H9 (cell line): ENCODE results near the gene BPIFB2. TPM values are rescaled to one million over a fixed set of nuclear protein-coding genes. Genes with fewer than 3 reads are reported as not detected.

Source experiments
- DNase-seq: peaks from one replicate; pipeline ENCODE4 v3.0.0-alpha.2; 2017
- H2AFZ ChIP-seq: one replicate; pipeline ENCODE4 v1.6.1; 2013; ENCODE audit warnings: mild to moderate bottlenecking, low read length, control low read depth, moderate library complexity
- H2AK5ac ChIP-seq: 2 replicates; pipeline ENCODE4 v1.6.1; 2013; ENCODE audit warnings: low read length, control low read depth, mixed read lengths; ENCODE audit not compliant: insufficient read length
- H2BK120ac ChIP-seq: one replicate; pipeline ENCODE4 v1.6.1; 2013; ENCODE audit warnings: low read depth, mild to moderate bottlenecking, low read length, control low read depth, inconsistent platforms; ENCODE audit not compliant: poor library complexity, severe bottlenecking
- H2BK12ac ChIP-seq: 2 replicates; pipeline ENCODE4 v1.6.1; 2013; ENCODE audit warnings: low read length, control low read depth, mixed read lengths, low read depth; ENCODE audit not compliant: insufficient read length
- H2BK15ac ChIP-seq: 2 replicates; pipeline ENCODE4 v1.6.1; 2013; ENCODE audit warnings: low read depth, low read length, control low read depth
- H2BK20ac ChIP-seq: one replicate; pipeline ENCODE4 v1.6.1; 2013; ENCODE audit warnings: low read depth, mild to moderate bottlenecking, low read length, control low read depth, inconsistent platforms; ENCODE audit not compliant: poor library complexity, severe bottlenecking
- H2BK5ac ChIP-seq: 2 replicates; pipeline ENCODE4 v1.6.1; 2013; ENCODE audit warnings: low read length, control low read depth, mixed read lengths; ENCODE audit not compliant: insufficient read length
- H3K14ac ChIP-seq: 2 replicates; pipeline ENCODE4 v1.6.1; 2013; ENCODE audit warnings: low read length, control low read depth; ENCODE audit not compliant: insufficient read depth
- H3K18ac ChIP-seq: 2 replicates; pipeline ENCODE4 v1.6.1; 2013; ENCODE audit warnings: low read depth, mild to moderate bottlenecking, mixed read lengths, low read length, control low read depth; ENCODE audit not compliant: insufficient read length
- H3K23ac ChIP-seq: 2 replicates; pipeline ENCODE4 v1.6.1; 2013; ENCODE audit warnings: low read length, control low read depth, mixed read lengths, low read depth; ENCODE audit not compliant: insufficient read length
- H3K23me2 ChIP-seq: 2 replicates; pipeline ENCODE4 v1.6.1; 2013; ENCODE audit warnings: low read depth, mild to moderate bottlenecking, mixed read lengths, low read length, control low read depth; ENCODE audit not compliant: insufficient read length, poor library complexity, severe bottlenecking
- H3K27ac ChIP-seq: 2 replicates; pipeline ENCODE4 v1.5.1; 2013; ENCODE audit warnings: low read length, control low read depth, mixed read lengths, low read depth; ENCODE audit not compliant: insufficient read length
- H3K27me3 ChIP-seq: 2 replicates; pipeline ENCODE4 v1.6.1; 2013; ENCODE audit warnings: low read length, control low read depth, inconsistent platforms; ENCODE audit not compliant: insufficient read depth
- H3K4ac ChIP-seq: 2 replicates; pipeline ENCODE4 v1.6.1; 2013; ENCODE audit warnings: low read depth, mild to moderate bottlenecking, control low read depth, inconsistent platforms, low read length, moderate library complexity
- H3K4me1 ChIP-seq: 2 replicates; pipeline ENCODE4 v1.6.1; 2013; ENCODE audit warnings: low read length, control low read depth, inconsistent platforms; ENCODE audit not compliant: insufficient read depth
- H3K4me2 ChIP-seq: 2 replicates; pipeline ENCODE4 v1.6.1; 2013; ENCODE audit warnings: low read length, control low read depth, mixed read lengths; ENCODE audit not compliant: insufficient read length, insufficient read depth
- H3K56ac ChIP-seq: 2 replicates; pipeline ENCODE4 v1.6.1; 2013; ENCODE audit warnings: low read depth, mild to moderate bottlenecking, mixed read lengths, low read length, control low read depth; ENCODE audit not compliant: insufficient read length
- H3K79me1 ChIP-seq: 2 replicates; pipeline ENCODE4 v1.6.1; 2013; ENCODE audit warnings: low read depth, mild to moderate bottlenecking, moderate library complexity, low read length, control low read depth, inconsistent platforms; ENCODE audit not compliant: insufficient read depth, poor library complexity, severe bottlenecking
- H3K79me2 ChIP-seq: 2 replicates; pipeline ENCODE4 v1.6.1; 2013; ENCODE audit warnings: low read length, control low read depth, inconsistent platforms; ENCODE audit not compliant: insufficient read depth
- H3K9ac ChIP-seq: 2 replicates; pipeline ENCODE4 v1.6.1; 2013; ENCODE audit warnings: low read length, control low read depth, mixed read lengths; ENCODE audit not compliant: insufficient read length; ENCODE audit errors: extremely low read depth
- H3K9me3 ChIP-seq: one replicate; pipeline ENCODE4 v1.6.1; 2013; ENCODE audit warnings: low read depth, low read length, inconsistent platforms; ENCODE audit not compliant: control insufficient read depth
- H3T11ph ChIP-seq: one replicate; pipeline ENCODE4 v1.6.1; 2013; ENCODE audit warnings: mild to moderate bottlenecking, low read length, control low read depth, inconsistent platforms
- H4K20me1 ChIP-seq: one replicate; pipeline ENCODE4 v1.6.1; 2013; ENCODE audit not compliant: control insufficient read depth, insufficient read length, insufficient read depth
- H4K5ac ChIP-seq: 2 replicates; pipeline ENCODE4 v1.6.1; 2013; ENCODE audit warnings: low read depth, mild to moderate bottlenecking, mixed read lengths, low read length, control low read depth; ENCODE audit not compliant: insufficient read length
- H4K8ac ChIP-seq: replicated peaks from 2 replicates; pipeline ENCODE4 v1.6.1; 2013; ENCODE audit warnings: low read length, control low read depth, mixed read lengths, low read depth; ENCODE audit not compliant: insufficient read length
- H4K91ac ChIP-seq: 2 replicates; pipeline ENCODE4 v1.6.1; 2013; ENCODE audit warnings: low read depth, mild to moderate bottlenecking, moderate library complexity, mixed read lengths, low read length, control low read depth; ENCODE audit not compliant: insufficient read length
- H3K27ac Mint-ChIP-seq, 3 experiments: 2 replicates in 2 of 3; 3 replicates in 1 of 3; pipeline ENCODE4 v1.8.0; 2020 to 2021; ENCODE audit warnings: mixed read lengths in 3 of 3, mild to moderate bottlenecking in 1 of 3, moderate library complexity in 1 of 3
- H3K27me3 Mint-ChIP-seq: 2 replicates; pipeline ENCODE4 v1.8.0; 2021; ENCODE audit warnings: low read depth, mild to moderate bottlenecking, moderate library complexity, mixed read lengths
- H3K36me3 Mint-ChIP-seq, 3 experiments: 2 replicates in 2 of 3; 3 replicates in 1 of 3; pipeline ENCODE4 v1.8.0; 2020 to 2021; ENCODE audit warnings: low read depth in 3 of 3, mixed read lengths in 3 of 3; ENCODE audit not compliant: insufficient read depth in 1 of 3
- H3K4me1 Mint-ChIP-seq, 2 experiments: 2 replicates each; pipeline ENCODE4 v1.8.0; 2020; ENCODE audit warnings: mixed read lengths in 2 of 2
- H3K4me3 Mint-ChIP-seq, 2 experiments: 2 replicates in 1 of 2; 3 replicates in 1 of 2; pipeline ENCODE4 v1.8.0; 2020 to 2021; ENCODE audit warnings: mild to moderate bottlenecking in 2 of 2, mixed read lengths in 2 of 2, moderate library complexity in 1 of 2
- H3K9me3 Mint-ChIP-seq, 2 experiments: 2 replicates in 1 of 2; 3 replicates in 1 of 2; pipeline ENCODE4 v1.8.0; 2020; ENCODE audit warnings: mild to moderate bottlenecking in 2 of 2, mixed read lengths in 2 of 2, moderate library complexity in 1 of 2
- WGBS: extraction: QIAGEN DNeasy Blood & Tissue Kit; methylation state at CpG from one replicate; pipeline ENCODE4 v1.1.7; 2013; ENCODE audit warnings: missing lambda C conversion rate, low lambda C conversion rate, mixed read lengths; ENCODE audit not compliant: insufficient read length; ENCODE audit errors: extremely low coverage; 5-methylcytosine and 5-hydroxymethylcytosine counted together
- long read RNA-seq: library from polyadenylated mRNA; unstranded; transcript quantifications from one replicate; pipeline ENCODE4 v2.0.0, GENCODE V29; 2020
- total RNA-seq: library from RNA; stranded (reverse); gene quantifications from 2 replicates; pipeline ENCODE4 v1.2.1, GENCODE V29; 2021
- TF ChIP-seq, protein P1 (sequence below): fragments of 200-600 bp; sonication (generic); conservative IDR thresholded peaks from 3 replicates; pipeline ENCODE4 v1.8.0; 2021; ENCODE audit warnings: antibody characterized with exemption, mild to moderate bottlenecking

BPIFB2 gene
- total RNA-seq: not detected in 2 replicates
- long read RNA-seq: 0 reads

GRCh38 chr20:33007376-33008335, at the start of gene BPIFB2:
TSS of gene BPIFB2 (plus strand) at chr20:33007704. CDS start at chr20:33008575, 871 bp downstream.
- no peak within 1 kb of the TSS for H2BK20ac ChIP-seq
- H3K9ac ChIP-seq: no peak within 1 kb of the TSS
- H3K4me2 ChIP-seq: no peak within 1 kb of the TSS
- H3K14ac ChIP-seq: no peak within 1 kb of the TSS
- Mint-ChIP-seq H3K4me3 (no peak within 1 kb of the TSS), H3K4me1 (no peaks in the 10 kb centered on the region), H3K27ac (no peak within 1 kb of the TSS; a peak in 1 of 7 replicates), H3K36me3 (peaks cover 0 to 4% (median 0%) of the 10 kb centered on the region in 3 experiments; a peak in 3 of 7 replicates), H3K27me3 (peaks cover 2% of the 10 kb centered on the region), H3K9me3 (peaks cover 5% of the 10 kb centered on the region in 2 experiments; a peak in 3 of 5 replicates)
- H2BK12ac ChIP-seq: no peak within 1 kb of the TSS
- H3K9me3 ChIP-seq: no peaks in the 10 kb centered on the region
- no peaks in the 10 kb centered on the region for H3K23me2 ChIP-seq
- no peak within 1 kb of the TSS for H3K27ac ChIP-seq
- TF ChIP-seq, protein P1, sequence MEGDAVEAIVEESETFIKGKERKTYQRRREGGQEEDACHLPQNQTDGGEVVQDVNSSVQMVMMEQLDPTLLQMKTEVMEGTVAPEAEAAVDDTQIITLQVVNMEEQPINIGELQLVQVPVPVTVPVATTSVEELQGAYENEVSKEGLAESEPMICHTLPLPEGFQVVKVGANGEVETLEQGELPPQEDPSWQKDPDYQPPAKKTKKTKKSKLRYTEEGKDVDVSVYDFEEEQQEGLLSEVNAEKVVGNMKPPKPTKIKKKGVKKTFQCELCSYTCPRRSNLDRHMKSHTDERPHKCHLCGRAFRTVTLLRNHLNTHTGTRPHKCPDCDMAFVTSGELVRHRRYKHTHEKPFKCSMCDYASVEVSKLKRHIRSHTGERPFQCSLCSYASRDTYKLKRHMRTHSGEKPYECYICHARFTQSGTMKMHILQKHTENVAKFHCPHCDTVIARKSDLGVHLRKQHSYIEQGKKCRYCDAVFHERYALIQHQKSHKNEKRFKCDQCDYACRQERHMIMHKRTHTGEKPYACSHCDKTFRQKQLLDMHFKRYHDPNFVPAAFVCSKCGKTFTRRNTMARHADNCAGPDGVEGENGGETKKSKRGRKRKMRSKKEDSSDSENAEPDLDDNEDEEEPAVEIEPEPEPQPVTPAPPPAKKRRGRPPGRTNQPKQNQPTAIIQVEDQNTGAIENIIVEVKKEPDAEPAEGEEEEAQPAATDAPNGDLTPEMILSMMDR: no peak
- H3K56ac ChIP-seq: no peak within 1 kb of the TSS
- no peak within 1 kb of the TSS for H3K23ac ChIP-seq
- DNase-seq: no peak
- no CpG with 5 or more reads among the region's 11 CpGs for WGBS
- H2AK5ac ChIP-seq: no peak within 1 kb of the TSS
- H2BK5ac ChIP-seq: no peak within 1 kb of the TSS
- no peaks in the 10 kb centered on the region for H3K27me3 ChIP-seq
- H3K79me2 ChIP-seq: no peaks in the 10 kb centered on the region
- no peaks in the 10 kb centered on the region for H4K20me1 ChIP-seq
- H3K4ac ChIP-seq: no peak within 1 kb of the TSS
- H3T11ph ChIP-seq: no peak within 1 kb of the TSS
- no peak within 1 kb of the TSS for H2BK15ac ChIP-seq
- no peak within 1 kb of the TSS for H4K5ac ChIP-seq
- no peak within 1 kb of the TSS for H4K8ac ChIP-seq
- no peak within 1 kb of the TSS for H3K18ac ChIP-seq
- H2AFZ ChIP-seq: no peak within 1 kb of the TSS
- no peaks in the 10 kb centered on the region for H3K4me1 ChIP-seq
- no peak within 1 kb of the TSS for H4K91ac ChIP-seq
- H2BK120ac ChIP-seq: no peak within 1 kb of the TSS
- no peaks in the 10 kb centered on the region for H3K79me1 ChIP-seq
